ENCODE results near the gene FAM229A.

DNA sequence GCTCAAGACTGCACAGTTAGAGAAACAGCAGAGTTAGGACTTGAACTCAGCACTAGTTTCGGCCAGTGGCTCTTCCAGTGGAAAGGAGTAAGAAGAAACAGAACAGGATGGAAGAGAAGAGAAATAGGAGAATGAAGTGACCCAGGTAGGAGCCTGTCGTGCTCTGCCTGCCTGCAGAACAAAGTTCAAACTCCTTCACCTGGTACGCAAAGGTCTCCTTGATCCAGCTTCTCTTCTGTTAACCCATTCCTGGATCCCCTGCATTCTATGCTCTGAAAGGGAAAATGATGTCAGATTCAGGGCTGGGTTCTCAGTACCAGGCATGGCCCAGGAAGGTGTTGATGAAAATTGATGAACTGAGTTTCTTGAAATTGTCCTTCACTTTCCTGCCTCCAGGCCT, 3.9 kb downstream of the FAM229A start:
- TF ChIP-seq, protein P1, sequence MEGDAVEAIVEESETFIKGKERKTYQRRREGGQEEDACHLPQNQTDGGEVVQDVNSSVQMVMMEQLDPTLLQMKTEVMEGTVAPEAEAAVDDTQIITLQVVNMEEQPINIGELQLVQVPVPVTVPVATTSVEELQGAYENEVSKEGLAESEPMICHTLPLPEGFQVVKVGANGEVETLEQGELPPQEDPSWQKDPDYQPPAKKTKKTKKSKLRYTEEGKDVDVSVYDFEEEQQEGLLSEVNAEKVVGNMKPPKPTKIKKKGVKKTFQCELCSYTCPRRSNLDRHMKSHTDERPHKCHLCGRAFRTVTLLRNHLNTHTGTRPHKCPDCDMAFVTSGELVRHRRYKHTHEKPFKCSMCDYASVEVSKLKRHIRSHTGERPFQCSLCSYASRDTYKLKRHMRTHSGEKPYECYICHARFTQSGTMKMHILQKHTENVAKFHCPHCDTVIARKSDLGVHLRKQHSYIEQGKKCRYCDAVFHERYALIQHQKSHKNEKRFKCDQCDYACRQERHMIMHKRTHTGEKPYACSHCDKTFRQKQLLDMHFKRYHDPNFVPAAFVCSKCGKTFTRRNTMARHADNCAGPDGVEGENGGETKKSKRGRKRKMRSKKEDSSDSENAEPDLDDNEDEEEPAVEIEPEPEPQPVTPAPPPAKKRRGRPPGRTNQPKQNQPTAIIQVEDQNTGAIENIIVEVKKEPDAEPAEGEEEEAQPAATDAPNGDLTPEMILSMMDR (IDR thresholded peaks at IDR 0.05 in 8 of 11, conservative IDR thresholded peaks at IDR 0.05 in 3 of 11) = no peak
- no peak for TF ChIP-seq POLR2A (IDR thresholded peaks at IDR 0.05)
- no peak for TF ChIP-seq POLR2AphosphoS5 (IDR thresholded peaks at IDR 0.05)

All from spleen (tissue), 7 donors.